HG03103 (cell line): ENCODE results near the gene ELL3.
"Not testable (repeated sequence)": the region's sequence is repeated elsewhere in the genome, so short reads cannot be mapped to it uniquely, and the experiment has no call there.

ENCODE experiments used
- ATAC-seq: cut with Tn5 transposase; IDR thresholded peaks from one replicate; pipeline ENCODE4 v1.9.1; 2021; ENCODE audit warnings: low read depth; ENCODE audit not compliant: unreplicated experiment

Gene ELL3

GRCh38 chr15:43791993-43792760 lies 15.4 kb upstream of the ELL3 start, which contains the start of gene SERF2:
TSS of gene SERF2 (plus strand) at chr15:43792320. CDS start at chr15:43792377, 57 bp downstream.
- peak; percentile 91 for ATAC-seq

DNA sequence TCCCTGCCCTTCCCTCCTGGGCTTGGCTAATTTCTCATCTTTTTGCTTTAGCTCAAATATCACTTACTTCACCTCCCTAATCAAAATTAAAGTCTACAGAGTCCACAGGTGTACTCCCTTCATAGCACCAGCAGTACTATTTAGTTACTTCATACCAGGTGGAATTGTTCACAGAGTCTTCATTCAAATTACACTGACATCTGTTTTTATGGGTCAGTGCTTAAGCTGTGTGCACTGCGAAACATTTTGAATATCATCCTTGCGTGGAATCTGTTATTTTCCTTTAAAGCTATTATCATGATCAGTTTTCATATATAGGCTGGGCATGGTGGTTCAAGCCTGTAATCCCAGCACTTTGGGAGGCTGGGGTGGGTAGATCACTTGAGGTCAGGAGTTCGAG lies 12.6 kb upstream of the ELL3 start:
- no peak for ATAC-seq

DNA sequence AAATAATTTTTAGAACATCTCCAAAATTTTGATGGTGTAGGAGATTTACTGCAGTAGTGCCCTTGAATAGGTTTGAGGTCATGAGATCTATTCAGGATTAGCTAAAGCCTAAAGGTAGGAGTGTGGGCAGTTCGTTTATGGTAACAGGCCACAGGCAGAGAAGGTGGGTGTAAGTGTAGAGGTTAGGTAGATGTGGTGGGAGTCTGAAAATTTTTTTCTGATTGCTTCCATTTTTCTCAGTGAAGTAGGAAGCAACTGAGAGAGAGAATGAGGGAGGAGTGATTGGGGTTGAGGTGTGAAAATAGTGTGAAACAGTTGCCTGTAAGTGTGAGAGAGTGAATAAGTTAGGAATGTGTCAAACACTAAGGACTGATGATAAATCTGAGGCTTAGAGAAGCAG lies 2.2 kb upstream of the ELL3 start:
- no peak for ATAC-seq

DNA sequence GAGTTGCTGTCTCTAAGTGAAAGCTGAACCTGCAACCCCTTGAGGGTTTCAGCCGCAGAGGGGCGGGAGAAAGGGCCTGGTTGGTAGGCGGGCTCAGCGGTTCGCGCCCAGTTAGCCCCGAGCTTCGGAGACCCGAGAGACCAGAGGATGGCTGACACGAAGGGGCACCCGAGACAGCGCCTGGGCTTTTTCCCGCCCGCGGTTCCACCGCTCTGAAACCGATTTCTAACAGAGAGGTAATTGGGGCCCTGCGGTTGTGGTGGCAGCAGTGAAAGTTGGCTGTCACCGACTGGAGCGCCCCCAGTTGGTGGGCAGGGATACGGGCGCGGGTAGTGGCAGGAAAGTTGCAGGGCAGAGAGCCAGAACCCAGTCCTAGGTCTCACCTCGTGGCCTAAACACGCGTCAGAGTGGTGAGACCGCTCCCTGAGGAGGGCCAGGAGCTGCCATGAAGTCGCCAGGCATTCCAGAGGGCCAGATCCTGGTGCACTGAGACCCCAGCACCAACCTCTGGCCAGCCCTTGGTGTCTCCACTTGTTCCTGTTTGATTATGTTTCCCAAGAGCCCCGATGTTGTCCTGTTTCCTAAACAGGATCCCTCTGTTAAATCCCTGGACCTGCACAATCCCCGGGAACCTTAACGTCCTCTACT lies 625 bp upstream of the ELL3 start:
- ATAC-seq = no peak

GRCh38 chr15:43776101-43776717 lies 557 bp downstream of the ELL3 start:
- no peak for ATAC-seq

GRCh38 chr15:43775411-43775965 lies 1.3 kb downstream of the ELL3 start:
- no peak for ATAC-seq

DNA sequence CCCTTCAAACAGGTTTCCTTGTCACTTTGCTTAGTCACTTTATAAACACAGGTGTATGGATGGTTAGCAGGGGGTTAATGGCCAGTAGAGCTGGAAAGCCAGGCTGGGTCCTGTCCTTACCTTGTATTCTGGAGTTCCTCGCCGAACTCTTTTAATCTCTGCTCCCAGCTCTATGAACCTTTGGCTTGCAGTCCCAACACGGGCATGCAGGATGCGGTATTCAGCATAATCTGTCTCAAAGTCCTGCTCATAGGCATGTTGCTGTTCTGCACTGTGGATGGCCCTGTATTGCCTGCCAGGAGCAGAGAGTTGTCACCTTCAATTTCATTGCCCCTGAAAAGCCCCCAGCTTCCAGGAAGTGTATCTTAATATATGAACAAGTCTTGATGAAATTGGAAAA lies 2.7 kb downstream of the ELL3 start:
- no peak for ATAC-seq

- no peak for ATAC-seq
These were observed 4.1 kb downstream of the ELL3 start for GRCh38 chr15:43772624-43773023.

DNA sequence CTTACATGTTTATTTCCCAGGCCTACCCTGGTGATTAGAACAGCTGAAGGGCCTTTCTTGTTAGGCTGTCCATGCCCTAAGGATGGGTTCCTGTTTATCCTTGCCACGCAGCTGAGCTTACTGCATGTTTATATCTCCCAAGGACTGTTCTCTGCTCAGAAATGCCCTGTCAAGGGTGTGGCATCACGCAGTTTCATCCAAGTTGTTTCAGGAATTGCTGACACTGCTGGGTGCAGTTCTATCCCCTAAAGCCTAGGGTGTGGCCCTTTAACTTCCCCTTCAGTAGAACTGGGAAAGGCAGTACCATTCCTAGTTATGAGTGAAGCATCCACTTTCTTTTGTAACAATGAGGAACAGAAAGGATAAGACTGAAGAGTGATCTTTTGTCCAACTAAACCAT lies 5.0 kb downstream of the ELL3 start:
- no peak for ATAC-seq

DNA sequence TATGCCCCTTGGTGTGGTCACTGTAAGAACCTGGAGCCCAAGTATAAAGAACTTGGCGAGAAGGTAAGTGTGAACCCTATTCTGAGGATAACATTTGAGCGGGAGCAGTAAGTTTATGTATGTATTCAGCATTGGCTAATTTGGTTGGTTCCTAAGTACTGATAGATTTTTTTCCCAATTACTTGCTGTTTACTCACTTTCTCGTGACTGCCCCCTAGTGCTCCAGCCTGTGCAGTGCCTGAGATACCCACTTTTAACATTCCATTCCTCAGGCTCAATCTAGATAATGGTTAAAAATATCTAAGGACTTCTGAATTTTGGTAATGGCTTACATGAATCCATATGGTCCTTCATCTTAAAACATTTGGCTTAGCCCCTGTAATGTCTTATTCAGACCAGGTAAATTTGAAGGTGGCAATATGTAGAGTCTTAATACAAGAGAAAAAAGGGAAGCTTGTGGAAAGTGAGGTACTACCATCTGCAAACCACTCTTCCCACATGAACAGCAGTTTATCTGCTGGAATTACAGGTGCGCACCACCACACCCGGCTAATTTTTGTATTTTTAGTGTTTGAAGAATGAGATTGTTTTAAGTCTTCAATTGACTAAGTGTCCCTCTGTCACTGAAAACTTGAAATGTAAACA lies 7.1 kb downstream of the ELL3 start:
- no peak for ATAC-seq

DNA sequence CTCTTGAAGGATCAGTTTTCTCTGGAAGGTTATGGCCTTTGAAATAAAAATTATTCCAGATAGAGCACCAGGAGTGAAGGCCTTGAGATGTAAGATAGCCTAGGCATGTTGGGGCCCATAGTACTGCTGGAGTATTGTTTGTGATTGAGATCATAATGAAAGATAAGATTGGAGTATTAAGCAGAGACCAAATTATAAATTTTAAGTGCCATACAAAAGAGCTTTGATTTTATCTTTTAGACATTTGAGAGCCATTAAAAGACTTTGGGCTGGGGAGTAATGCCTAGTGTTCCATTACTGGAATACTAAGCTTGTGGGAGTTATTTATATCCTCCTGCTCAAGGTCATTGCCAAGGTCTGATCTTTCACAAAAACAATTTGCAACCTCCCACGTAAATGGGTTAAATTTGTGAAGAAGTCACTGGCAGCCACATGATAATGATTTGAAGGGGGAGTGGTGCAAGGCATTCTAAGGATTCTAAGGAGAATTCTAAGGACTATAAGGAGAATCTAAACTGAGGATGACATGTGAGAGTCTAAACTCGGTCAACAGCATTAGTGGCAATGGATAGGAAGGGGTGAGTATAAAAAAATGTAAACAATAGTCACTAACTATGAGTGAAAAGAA lies 12.8 kb downstream of the ELL3 start:
- no peak for ATAC-seq

DNA sequence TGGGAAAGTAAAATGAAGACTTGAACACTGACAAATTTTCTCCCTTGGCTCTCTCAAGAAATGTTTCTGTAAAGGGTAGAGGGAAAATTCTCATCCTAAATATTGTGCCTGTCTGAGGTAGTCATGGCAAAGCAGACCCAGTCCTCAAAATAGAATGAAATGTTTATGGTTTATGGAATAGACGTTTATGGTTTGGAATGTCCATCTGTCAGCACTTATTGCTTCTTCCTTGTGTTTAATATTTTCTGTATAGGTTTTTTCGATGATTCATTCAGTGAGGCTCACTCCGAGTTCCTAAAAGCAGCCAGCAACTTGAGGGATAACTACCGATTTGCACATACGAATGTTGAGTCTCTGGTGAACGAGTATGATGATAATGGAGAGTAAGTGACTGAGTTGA lies 13.9 kb downstream of the ELL3 start:
- ATAC-seq = no peak

DNA sequence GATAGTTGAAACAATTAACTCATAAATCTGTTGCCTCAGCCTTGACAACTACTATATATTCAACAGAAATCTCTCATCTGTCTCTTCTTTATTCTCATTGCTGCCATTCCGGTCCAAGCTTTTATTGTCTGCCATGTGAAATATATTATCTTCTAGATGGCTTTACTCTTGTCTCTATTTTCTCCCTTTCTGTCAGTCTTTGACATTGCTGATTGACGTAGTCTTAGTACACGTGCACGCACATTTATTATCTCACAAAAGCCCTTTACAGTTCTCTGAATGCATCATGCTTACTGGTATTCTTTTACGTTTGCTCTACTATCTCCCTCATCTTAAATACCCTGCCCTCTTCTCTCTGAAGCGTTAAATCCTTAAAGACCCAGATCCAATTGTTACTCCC lies 24.9 kb downstream of the ELL3 start:
- ATAC-seq = no peak

DNA sequence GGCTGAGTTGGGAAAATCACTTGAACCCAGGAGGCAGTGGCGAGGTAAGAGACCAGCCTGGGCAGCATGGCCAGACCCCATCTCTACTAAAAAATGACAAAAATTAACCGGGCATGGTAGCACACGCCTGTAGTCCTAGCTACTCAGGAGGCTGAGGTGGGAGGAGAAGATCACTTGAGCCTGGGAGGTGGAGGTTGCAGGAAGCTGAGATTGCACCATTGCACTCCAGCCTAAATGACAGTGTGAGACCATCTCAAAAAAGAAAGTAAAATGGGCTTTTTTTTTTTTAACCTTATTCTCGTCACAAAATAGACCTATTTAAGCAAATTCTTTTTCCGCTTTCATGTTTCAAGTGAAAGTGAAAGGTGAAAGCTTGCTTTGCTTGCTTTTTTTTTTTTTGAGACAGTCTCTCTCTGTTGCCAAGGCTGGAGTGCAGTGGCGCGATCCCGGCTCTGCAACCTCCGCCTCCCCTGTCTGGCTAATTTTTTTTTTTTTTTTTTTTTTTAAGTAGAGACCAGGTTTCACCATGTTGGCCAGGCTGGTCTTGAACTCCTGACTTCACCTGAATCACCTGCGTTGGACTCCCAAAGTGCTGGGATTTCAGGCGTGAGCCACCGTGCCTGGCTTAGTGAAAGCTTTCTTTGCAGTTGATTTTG lies 26.9 kb downstream of the ELL3 start:
- ATAC-seq = no peak

DNA sequence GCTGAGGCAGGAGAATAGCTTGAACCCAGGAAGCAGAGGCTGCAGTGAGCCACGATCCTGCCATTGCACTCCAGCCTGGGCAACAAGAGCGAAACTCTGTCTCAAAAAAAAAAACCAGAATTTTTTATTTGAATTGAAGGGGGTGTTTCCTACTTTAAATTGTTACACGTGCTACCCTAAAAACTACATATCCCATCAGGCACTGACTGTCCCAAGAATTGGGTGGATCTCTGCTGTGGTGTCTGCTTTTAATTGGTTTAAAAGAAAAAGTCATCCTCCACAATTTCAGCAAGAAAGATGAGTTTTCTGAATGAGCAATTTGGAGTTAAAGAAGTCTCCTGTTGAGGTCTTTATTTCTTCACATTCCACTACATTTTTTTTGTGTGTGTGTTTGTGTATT lies 28.4 kb downstream of the ELL3 start:
- ATAC-seq = no peak

GRCh38 chr15:43746903-43747309 lies 29.9 kb downstream of the ELL3 start:
- not testable (repeated sequence) for ATAC-seq

- ATAC-seq = peak; percentile 68
These were observed 30.4 kb downstream of the ELL3 start, which contains the start of gene PDIA3 for GRCh38 chr15:43746245-43746902. TSS of gene PDIA3 (plus strand) at chr15:43746438. CDS start at chr15:43746540, 102 bp downstream.

GRCh38 chr15:43735416-43735815 lies 41.4 kb downstream of the ELL3 start:
- peak; percentile 52 for ATAC-seq

DNA sequence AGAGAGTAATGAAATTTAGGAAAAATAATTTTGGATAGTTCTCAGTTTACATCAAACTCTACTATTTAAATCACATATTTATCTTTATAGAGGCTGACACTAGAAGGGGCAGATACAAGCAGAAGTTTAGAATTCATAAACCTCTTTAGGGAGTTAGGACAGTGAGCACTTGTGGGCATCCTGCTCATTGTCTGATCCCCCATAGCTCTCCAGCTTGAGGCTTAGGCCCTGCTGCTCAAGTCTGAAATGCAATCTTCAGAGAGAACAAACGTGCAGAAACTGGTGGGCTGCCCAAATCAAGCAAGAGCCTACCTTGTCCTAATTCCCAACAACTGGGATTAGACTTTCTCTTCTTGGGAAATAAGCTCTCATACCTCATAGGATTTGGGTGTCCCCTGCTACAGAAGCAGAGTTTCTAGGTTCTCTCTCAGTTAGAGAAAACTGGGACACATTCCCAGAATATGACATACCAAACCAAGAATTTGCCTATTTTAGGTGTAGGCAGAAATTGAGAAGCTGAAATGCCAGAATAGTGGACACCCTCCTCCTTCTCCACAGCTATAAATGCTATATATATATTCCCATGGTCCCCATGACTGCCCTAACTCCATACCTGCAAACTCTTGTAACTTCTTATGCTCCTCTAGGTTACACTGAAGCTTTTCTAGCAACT lies 48.6 kb downstream of the ELL3 start:
- ATAC-seq = not testable (repeated sequence)
